Activated B cell treated with CpG ODN at 0.5 μM for 24 hours (primary cell): ENCODE data around the gene PSMD13. TPM values are rescaled to one million over a fixed set of nuclear protein-coding genes. Genes with fewer than 3 reads are reported as not detected.
"Not testable (repeated sequence)": the region's sequence is repeated elsewhere in the genome, so short reads cannot be mapped to it uniquely, and the experiment has no call there.

ENCODE experiments used
- ATAC-seq: fragments of 200-7000 bp; cut with Tn5 transposase; one replicate; pipeline ENCODE4 v1.10.0; 2021; ENCODE audit warnings: low read depth, mild to moderate bottlenecking, moderate library complexity
- CTCF ChIA-PET: fragments of 350-600 bp; sonication (Branson Sonifier 250); formaldehyde crosslinking; loops from one replicate; lab custom pipeline; 2021; ENCODE audit warnings: antibody characterized with exemption; lab: Charles Lee
- POLR2A ChIA-PET: fragments of 350-600 bp; sonication (Branson Sonifier 250); formaldehyde crosslinking; loops from one replicate; lab custom pipeline; 2021; ENCODE audit warnings: antibody characterized with exemption; lab: Charles Lee
- DNase-seq: peaks from one replicate; pipeline ENCODE4 v3.0.0; 2022
- H3K27ac Mint-ChIP-seq: one replicate; pipeline ENCODE4 v1.8.0; 2020; ENCODE audit warnings: mixed read lengths
- H3K27me3 Mint-ChIP-seq: one replicate; pipeline ENCODE4 v1.8.0; 2021; ENCODE audit warnings: mixed read lengths
- H3K36me3 Mint-ChIP-seq: one replicate; pipeline ENCODE4 v1.8.0; 2021; ENCODE audit warnings: low read depth, mixed read lengths
- H3K4me1 Mint-ChIP-seq: one replicate; pipeline ENCODE4 v1.8.0; 2021; ENCODE audit warnings: mixed read lengths
- H3K4me3 Mint-ChIP-seq: one replicate; pipeline ENCODE4 v1.8.0; 2020; ENCODE audit warnings: mild to moderate bottlenecking, mixed read lengths
- H3K9me3 Mint-ChIP-seq: one replicate; pipeline ENCODE4 v1.8.0; 2020; ENCODE audit warnings: mixed read lengths
- intact Hi-C: fragments of 100-400 bp; cut with micrococcal nuclease; formaldehyde crosslinking; loops from one replicate; pipeline ENCODE4 v1.15.1; 2024
- total RNA-seq: library from RNA; stranded (reverse); gene quantifications from 2 replicates; pipeline ENCODE4 v1.2.3, GENCODE V29; 2022
- TF ChIP-seq, protein P1 (sequence below): fragments of 200-600 bp; IDR thresholded peaks from one replicate; pipeline ENCODE4 v1.8.0; 2022; ENCODE audit warnings: antibody characterized with exemption, mild to moderate bottlenecking

Gene PSMD13
- total RNA-seq, 1 donor from 2014 or later: 149 TPM

DNA sequence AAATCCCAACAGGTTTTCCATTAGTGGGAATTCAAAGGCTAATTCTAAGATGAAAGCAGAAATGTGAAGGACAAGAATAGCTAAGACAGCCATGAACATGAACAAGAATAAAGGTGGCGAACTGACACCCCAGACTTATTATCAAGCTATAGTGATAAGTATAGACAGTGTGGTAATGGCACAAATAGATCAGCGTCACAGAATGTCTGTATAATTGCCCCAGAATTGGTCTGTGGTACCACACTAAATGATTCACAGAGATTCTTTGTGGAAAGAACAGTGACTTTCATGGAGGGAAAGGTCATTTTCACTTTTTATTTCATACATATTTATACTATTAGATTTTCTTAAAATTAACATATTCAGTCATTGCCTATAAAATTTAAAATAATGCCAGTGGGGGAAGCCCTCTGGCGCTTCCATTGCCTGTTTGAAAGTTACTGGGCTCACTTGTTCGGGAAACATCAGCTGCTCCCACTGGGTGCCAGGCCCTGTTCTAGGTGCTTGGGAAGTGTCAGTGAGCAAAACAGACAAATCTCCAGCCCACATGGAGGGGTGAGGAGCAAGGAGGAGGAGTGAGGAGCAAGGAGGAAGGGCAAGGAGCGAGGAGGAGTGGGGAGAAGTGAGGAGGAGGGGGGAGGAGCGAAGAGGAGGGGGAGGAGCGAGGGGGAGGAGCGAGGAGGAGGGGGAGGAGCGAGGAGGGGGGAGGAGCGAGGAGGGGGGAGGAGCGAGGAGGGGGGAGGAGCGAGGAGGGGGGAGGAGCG is 30.1 kb downstream of the PSMD13 start:
- TF ChIP-seq, protein P1, sequence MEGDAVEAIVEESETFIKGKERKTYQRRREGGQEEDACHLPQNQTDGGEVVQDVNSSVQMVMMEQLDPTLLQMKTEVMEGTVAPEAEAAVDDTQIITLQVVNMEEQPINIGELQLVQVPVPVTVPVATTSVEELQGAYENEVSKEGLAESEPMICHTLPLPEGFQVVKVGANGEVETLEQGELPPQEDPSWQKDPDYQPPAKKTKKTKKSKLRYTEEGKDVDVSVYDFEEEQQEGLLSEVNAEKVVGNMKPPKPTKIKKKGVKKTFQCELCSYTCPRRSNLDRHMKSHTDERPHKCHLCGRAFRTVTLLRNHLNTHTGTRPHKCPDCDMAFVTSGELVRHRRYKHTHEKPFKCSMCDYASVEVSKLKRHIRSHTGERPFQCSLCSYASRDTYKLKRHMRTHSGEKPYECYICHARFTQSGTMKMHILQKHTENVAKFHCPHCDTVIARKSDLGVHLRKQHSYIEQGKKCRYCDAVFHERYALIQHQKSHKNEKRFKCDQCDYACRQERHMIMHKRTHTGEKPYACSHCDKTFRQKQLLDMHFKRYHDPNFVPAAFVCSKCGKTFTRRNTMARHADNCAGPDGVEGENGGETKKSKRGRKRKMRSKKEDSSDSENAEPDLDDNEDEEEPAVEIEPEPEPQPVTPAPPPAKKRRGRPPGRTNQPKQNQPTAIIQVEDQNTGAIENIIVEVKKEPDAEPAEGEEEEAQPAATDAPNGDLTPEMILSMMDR: no peak
- H3K9me3 Mint-ChIP-seq: peaks cover 2% of the 10 kb centered on the region
- peaks cover 43% of the 10 kb centered on the region for H3K4me1 Mint-ChIP-seq
- CTCF ChIA-PET: interaction anchor here (1.1 to 4.2 kb wide), 2 partner anchors 16 to 39 kb away, joined by 3 to 28 read pairs; no protein-coding TSS in a partner anchor
- no peaks in the 10 kb centered on the region for H3K27me3 Mint-ChIP-seq
- H3K36me3 Mint-ChIP-seq: peaks cover 3% of the 10 kb centered on the region
- POLR2A ChIA-PET: interaction anchor here (0.7 to 4.2 kb wide), 25 partner anchors 10 to 886 kb away, joined by 3 to 74 read pairs (median 7); partner anchors contain the start of genes BET1L, IFITM2, NLRP6 and PGGHG
- DNase-seq: no peak
- no peak for ATAC-seq
- H3K27ac Mint-ChIP-seq: peak overlapping the region; percentile 74
- intact Hi-C loops: loop anchor here (2.0 kb wide), 1 partner anchor 270 kb away; the partner anchor contains the start of gene LRRC56
- H3K4me3 Mint-ChIP-seq: peak overlapping the region; percentile 68

DNA sequence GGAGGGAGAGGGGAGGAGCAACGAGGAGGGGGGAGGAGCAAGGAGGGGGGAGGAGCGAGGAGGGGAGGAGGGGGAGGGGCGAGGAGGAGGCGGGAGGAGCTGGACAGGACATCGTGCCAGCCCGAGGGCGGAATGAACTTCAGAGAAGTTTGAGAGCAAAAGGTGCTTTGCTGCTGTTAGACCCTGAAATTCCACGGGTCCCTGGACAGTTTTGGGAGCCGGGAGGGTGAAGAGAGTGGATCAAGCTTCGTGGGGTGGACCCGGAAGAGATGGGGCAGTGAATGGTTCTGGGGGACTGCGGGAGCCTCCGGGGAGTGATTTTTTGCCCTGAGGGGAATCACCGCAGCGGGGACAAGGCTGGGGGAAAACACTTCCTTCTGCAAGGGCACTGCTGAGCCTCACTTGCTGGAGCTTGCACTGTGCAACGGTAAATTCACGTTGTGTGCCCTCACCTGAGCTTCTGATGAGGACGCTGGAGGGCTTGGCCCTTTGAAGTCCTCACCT is 30.8 kb downstream of the PSMD13 start:
- ATAC-seq (peak; percentile 47), DNase-seq (peak; percentile 58)
- ChIA-PET CTCF (interaction anchor here (1.0 to 4.2 kb wide), 3 partner anchors 10 to 38 kb away, joined by 3 to 28 read pairs (median 3); no protein-coding TSS in a partner anchor), POLR2A (interaction anchor here (0.6 to 4.2 kb wide), 27 partner anchors 10 to 885 kb away, joined by 3 to 74 read pairs (median 7); partner anchors contain the start of genes BET1L, IFITM2, NLRP6 and PGGHG)
- intact Hi-C loops: loop anchor here (2.0 kb wide), 1 partner anchor 269 kb away; the partner anchor contains the start of gene LRRC56
- H3K27me3 Mint-ChIP-seq: no peaks in the 10 kb centered on the region
- H3K27ac Mint-ChIP-seq: peak overlapping the region; percentile 99
- H3K4me3 Mint-ChIP-seq: peak overlapping the region; percentile 90
- TF ChIP-seq, protein P1: no peak
- peaks cover 40% of the 10 kb centered on the region for H3K4me1 Mint-ChIP-seq
- H3K36me3 Mint-ChIP-seq: peaks cover 3% of the 10 kb centered on the region
- H3K9me3 Mint-ChIP-seq: no peaks in the 10 kb centered on the region

DNA sequence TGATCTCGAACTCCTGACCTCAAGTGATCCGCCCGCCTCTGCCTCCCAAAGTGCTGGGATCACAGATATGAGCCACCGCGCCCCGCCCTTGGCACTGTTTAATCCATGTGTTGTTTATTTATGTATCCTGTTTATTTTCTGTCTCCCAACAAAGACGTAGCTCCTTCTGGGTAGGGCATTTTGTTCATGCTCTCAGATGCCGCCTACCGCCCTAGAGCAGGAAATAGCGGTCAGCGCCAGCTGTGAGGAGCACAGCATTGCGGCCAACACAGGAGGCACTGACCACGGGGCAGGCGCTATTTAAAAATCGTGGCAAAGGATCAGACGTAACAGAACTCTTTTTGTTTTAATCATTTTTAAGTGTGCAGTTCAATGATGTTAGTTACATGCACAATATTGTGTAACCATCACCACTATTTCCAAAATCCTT is 32.0 kb downstream of the PSMD13 start:
- H3K9me3 Mint-ChIP-seq, DNase-seq, H3K27me3 Mint-ChIP-seq, H3K36me3 Mint-ChIP-seq: not testable (repeated sequence)
- Mint-ChIP-seq H3K27ac (peak overlapping the region; percentile 99), H3K4me3 (peak overlapping the region; percentile 90), H3K4me1 (peaks cover 40% of the 10 kb centered on the region)
- intact Hi-C loops: loop anchor here (1.0 to 2.0 kb wide), 7 partner anchors 12 to 88 kb away; partner anchors contain the start of genes BET1L, PGGHG, PSMD13 and RIC8A
- ChIA-PET POLR2A (interaction anchor here (1.6 to 4.2 kb wide), 12 partner anchors 11 to 238 kb away, joined by 7 to 74 read pairs (median 33); partner anchors contain the start of genes BET1L, IFITM2, PGGHG and PSMD13), CTCF (interaction anchor here (0.6 to 4.2 kb wide), 2 partner anchors 18 to 80 kb away, joined by 3 to 28 read pairs; no protein-coding TSS in a partner anchor)
- ATAC-seq: peak; percentile 32

DNA sequence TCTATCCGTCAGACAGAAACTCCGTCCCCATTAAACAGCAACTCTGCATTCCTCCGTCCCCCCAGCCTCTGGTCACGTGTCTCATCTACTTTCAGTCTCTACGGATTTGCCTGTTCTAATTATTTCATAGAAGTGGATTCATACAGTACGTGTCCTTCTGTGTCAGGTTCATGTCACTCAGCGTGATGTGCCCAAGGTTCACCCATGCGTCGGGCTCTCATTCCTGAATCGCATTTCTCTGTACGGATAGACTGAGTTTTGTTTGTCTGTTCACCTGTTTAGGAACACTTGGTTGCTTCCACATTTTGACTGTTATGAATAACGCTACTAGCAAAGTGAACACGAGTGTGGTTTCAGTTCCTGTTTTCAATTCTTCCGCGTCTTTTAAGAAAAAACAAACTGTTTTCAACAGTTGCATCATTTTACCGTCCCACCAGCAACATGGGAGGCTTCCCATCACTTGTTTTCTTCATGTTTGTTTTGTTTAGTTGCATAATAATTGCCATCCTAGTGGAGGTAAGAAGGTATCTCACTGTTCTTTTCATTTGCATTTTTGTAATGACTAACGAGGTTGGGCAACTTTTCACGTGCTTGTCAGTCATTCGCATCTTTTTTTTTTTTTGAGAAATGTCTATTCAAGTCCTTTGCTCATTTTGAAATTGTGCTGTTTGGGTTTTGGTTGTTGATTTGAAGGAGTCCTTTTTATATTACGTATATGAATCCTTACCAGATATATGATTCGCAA is 32.5 kb downstream of the PSMD13 start:
- Mint-ChIP-seq H3K27ac (peak overlapping the region; percentile 99), H3K36me3 (peaks cover 3% of the 10 kb centered on the region), H3K9me3 (no peaks in the 10 kb centered on the region), H3K27me3 (no peaks in the 10 kb centered on the region), H3K4me1 (peaks cover 40% of the 10 kb centered on the region), H3K4me3 (peak overlapping the region; percentile 90)
- POLR2A ChIA-PET: interaction anchor here (1.0 to 4.2 kb wide), 13 partner anchors 12 to 237 kb away, joined by 3 to 74 read pairs (median 31); partner anchors contain the start of genes BET1L, IFITM2, PGGHG and PSMD13
- ATAC-seq (peak; percentile 71), DNase-seq (peak; percentile 54)
- intact Hi-C loops: loop anchor here (1.0 to 2.0 kb wide), 7 partner anchors 11 to 87 kb away; partner anchors contain the start of genes BET1L, PGGHG, PSMD13 and RIC8A
- TF ChIP-seq, protein P1: no peak
- CTCF ChIA-PET: interaction anchor here (4.2 kb wide), 1 partner anchor 18 kb away, joined by 28 read pairs; no protein-coding TSS in a partner anchor
